DND-41 (cell line): ENCODE data around the gene RCOR1.
"Not testable (repeated sequence)": the region's sequence is repeated elsewhere in the genome, so short reads cannot be mapped to it uniquely, and the experiment has no call there.

Experiments
- ATAC-seq: fragments of 200-7000 bp; cut with Tn5 transposase; 3 replicates; pipeline ENCODE4 v1.9.1; 2021; ENCODE audit warnings: low read depth; ENCODE audit not compliant: insufficient read depth
- DNase-seq: peaks from one replicate; pipeline ENCODE4 v3.0.0-alpha.2; 2020
- H2AFZ ChIP-seq: 2 replicates; pipeline ENCODE4 v1.6.0; 2012; ENCODE audit warnings: low read depth, low read length
- H3K27ac ChIP-seq: 2 replicates; pipeline ENCODE4 v1.5.1; 2012; ENCODE audit warnings: low read length, inconsistent platforms
- H3K27me3 ChIP-seq: fragments of 200-600 bp; sonication (generic); 2 replicates; pipeline ENCODE4 v1.6.0; 2012; ENCODE audit warnings: low read length, mild to moderate bottlenecking, inconsistent platforms; ENCODE audit not compliant: insufficient read depth, poor library complexity
- H3K36me3 ChIP-seq: 2 replicates; pipeline ENCODE4 v1.5.1; 2012; ENCODE audit warnings: low read length, inconsistent platforms; ENCODE audit not compliant: insufficient read depth
- H3K4me1 ChIP-seq: 2 replicates; pipeline ENCODE4 v1.5.1; 2012; ENCODE audit warnings: mild to moderate bottlenecking, low read length; ENCODE audit not compliant: insufficient read depth
- H3K4me2 ChIP-seq: 2 replicates; pipeline ENCODE4 v1.6.0; 2012; ENCODE audit warnings: mild to moderate bottlenecking, moderate library complexity, low read length, inconsistent platforms; ENCODE audit not compliant: insufficient read depth
- H3K4me3 ChIP-seq, 2 experiments: fragments of 200-600 bp in 1 of 2; shearing (Covaris generic) in 1 of 2; 2 replicates each; pipeline ENCODE4 v1.5.1; 2012 to 2016; ENCODE audit warnings: inconsistent platforms in 2 of 2, low read length in 2 of 2, mild to moderate bottlenecking in 2 of 2, low read depth in 1 of 2, moderate library complexity in 1 of 2
- H3K79me2 ChIP-seq: 2 replicates; pipeline ENCODE4 v1.6.0; 2012; ENCODE audit warnings: low read length, inconsistent platforms; ENCODE audit not compliant: insufficient read depth
- H3K9ac ChIP-seq: 2 replicates; pipeline ENCODE4 v1.6.0; 2012; ENCODE audit warnings: low read depth, mild to moderate bottlenecking, inconsistent platforms, low read length, moderate library complexity
- H3K9me3 ChIP-seq: 2 replicates; pipeline ENCODE4 v1.5.1; 2012; ENCODE audit warnings: low read length, moderate library complexity, mild to moderate bottlenecking, inconsistent platforms; ENCODE audit not compliant: insufficient read depth, severe bottlenecking
- H4K20me1 ChIP-seq: 2 replicates; pipeline ENCODE4 v1.6.0; 2012; ENCODE audit warnings: low read length; ENCODE audit not compliant: insufficient read depth
- CTCF ChIP-seq: IDR thresholded peaks from 2 replicates; pipeline ENCODE4 v1.5.1; 2012; ENCODE audit warnings: borderline replicate concordance, low read length, moderate library complexity, mild to moderate bottlenecking; ENCODE audit not compliant: poor library complexity, severe bottlenecking; ENCODE audit errors: extremely low read depth
- EZH2 ChIP-seq: IDR thresholded peaks from 3 replicates; pipeline ENCODE4 v1.6.1; 2012; ENCODE audit warnings: borderline replicate concordance, low read depth, mild to moderate bottlenecking, moderate library complexity, low read length, inconsistent platforms; ENCODE audit not compliant: severe bottlenecking

Gene RCOR1

GRCh38 chr14:102571043-102571442 is 21.4 kb upstream of the RCOR1 start:
- no peaks in the 10 kb centered on the region for H3K9me3 ChIP-seq
- no peak overlapping the region for H3K9ac ChIP-seq
- DNase-seq (no peak), ATAC-seq (no peak)
- H3K27ac ChIP-seq: no peak overlapping the region
- H3K4me2 ChIP-seq: no peak overlapping the region
- TF ChIP-seq EZH2 (no peak), CTCF (no peak)
- no peaks in the 10 kb centered on the region for H3K4me1 ChIP-seq
- no peaks in the 10 kb centered on the region for H3K36me3 ChIP-seq
- H3K79me2 ChIP-seq: no peaks in the 10 kb centered on the region
- no peaks in the 10 kb centered on the region for H4K20me1 ChIP-seq
- no peak overlapping the region for H2AFZ ChIP-seq
- no peak overlapping the region for H3K4me3 ChIP-seq
- H3K27me3 ChIP-seq: no peaks in the 10 kb centered on the region

- ATAC-seq: no peak
- no peaks in the 10 kb centered on the region for H3K4me1 ChIP-seq
- DNase-seq: no peak
- TF ChIP-seq EZH2 (no peak), CTCF (no peak)
- no peaks in the 10 kb centered on the region for H3K79me2 ChIP-seq
- H3K4me2 ChIP-seq: no peak overlapping the region
- no peaks in the 10 kb centered on the region for H3K36me3 ChIP-seq
- H3K9me3 ChIP-seq: no peaks in the 10 kb centered on the region
- H3K27ac ChIP-seq: no peak overlapping the region
- no peak overlapping the region; the same call in 1 of the 2 replicates for H2AFZ ChIP-seq
- no peaks in the 10 kb centered on the region for H3K27me3 ChIP-seq
- no peaks in the 10 kb centered on the region for H4K20me1 ChIP-seq
- H3K4me3 ChIP-seq: no peak overlapping the region
- no peak overlapping the region for H3K9ac ChIP-seq
Measured at GRCh38 chr14:102571478-102572042, 20.9 kb upstream of the RCOR1 start.

GRCh38 chr14:102573161-102573560 is 19.3 kb upstream of the RCOR1 start:
- H3K4me3 ChIP-seq, H4K20me1 ChIP-seq, H3K4me1 ChIP-seq, H3K36me3 ChIP-seq, H3K4me2 ChIP-seq, H2AFZ ChIP-seq, DNase-seq, H3K27ac ChIP-seq, ATAC-seq, H3K79me2 ChIP-seq, H3K9me3 ChIP-seq, H3K27me3 ChIP-seq, H3K9ac ChIP-seq: not testable (repeated sequence)

- ATAC-seq (no peak), DNase-seq (no peak)
- Histone ChIP-seq H3K36me3 (no peaks in the 10 kb centered on the region), H2AFZ (no peak overlapping the region), H4K20me1 (no peaks in the 10 kb centered on the region), H3K9ac (no peak overlapping the region), H3K79me2 (no peaks in the 10 kb centered on the region), H3K27ac (no peak overlapping the region), H3K27me3 (no peaks in the 10 kb centered on the region), H3K4me3 (no peak overlapping the region), H3K4me1 (no peaks in the 10 kb centered on the region), H3K9me3 (no peaks in the 10 kb centered on the region), H3K4me2 (no peak overlapping the region)
- TF ChIP-seq EZH2 (no peak), CTCF (no peak)
Measured at GRCh38 chr14:102573591-102574046, 18.8 kb upstream of the RCOR1 start.
